ENCODE measurements around the gene CD2. TPM values are rescaled to one million over a fixed set of nuclear protein-coding genes. Genes with fewer than 3 reads are reported as not detected.

Gene CD2
- total and polyA plus RNA-seq, 2 donors from 2014 or later, result 0.97 to 12.1 TPM

GRCh38 chr1:116794804-116795481 is 40.7 kb downstream of the CD2 start:
- intact Hi-C loops (cut with DNase I), result no loop called here

GRCh38 chr1:116795482-116795829 is 41.2 kb downstream of the CD2 start:
- no peak for FAIRE-seq
- no peak for DNase-seq
- intact Hi-C loops (cut with DNase I), result no loop called here

More at GRCh38 chr1:116794804-116795481, 40.7 kb downstream of the CD2 start:
- Histone ChIP-seq H3K27me3 (ENCODE audit: control insufficient read depth, insufficient read depth, low read length) (no peaks in the 10 kb centered on the region), H3K4me1 (ENCODE audit: control insufficient read depth in 2 of 3, insufficient read depth in 2 of 3, low read depth in 1 of 3, low read length in 3 of 3) (no peaks in the 10 kb centered on the region), H3K9ac (ENCODE audit: low read length in 3 of 3) (no peak overlapping the region), H3K4me3 (ENCODE audit: low read length in 3 of 3) (no peak overlapping the region), H3K27ac (ENCODE audit: low read depth in 2 of 2, low read length in 2 of 2) (no peak overlapping the region), H3K9me3 (ENCODE audit: control insufficient read depth in 2 of 3, insufficient read depth in 1 of 3, low read length in 3 of 3) (no peaks in the 10 kb centered on the region), H3K36me3 (ENCODE audit: control insufficient read depth in 2 of 3, insufficient read depth in 3 of 3, low read length in 3 of 3) (no peaks in the 10 kb centered on the region)
- no peak for DNase-seq
- FAIRE-seq, result no peak
- no peak for TF ChIP-seq CTCF (IDR thresholded peaks at IDR 0.05; ENCODE audit: borderline replicate concordance, extremely low read depth, insufficient read depth)

GRCh38 chr1:116804736-116805135 is 50.5 kb downstream of the CD2 start:
- Histone ChIP-seq H3K27me3 (ENCODE audit: control insufficient read depth, insufficient read depth, low read length) (no peaks in the 10 kb centered on the region), H3K4me1 (ENCODE audit: control insufficient read depth in 2 of 3, insufficient read depth in 2 of 3, low read depth in 1 of 3, low read length in 3 of 3) (no peaks in the 10 kb centered on the region), H3K9ac (ENCODE audit: low read length in 3 of 3) (no peak overlapping the region), H3K9me3 (ENCODE audit: control insufficient read depth in 2 of 3, insufficient read depth in 1 of 3, low read length in 3 of 3) (no peaks in the 10 kb centered on the region), H3K27ac (ENCODE audit: low read depth in 2 of 2, low read length in 2 of 2) (no peak overlapping the region), H3K4me3 (ENCODE audit: low read length in 3 of 3) (no peak overlapping the region), H3K36me3 (ENCODE audit: control insufficient read depth in 2 of 3, insufficient read depth in 3 of 3, low read length in 3 of 3) (no peaks in the 10 kb centered on the region)
- DNase-seq (no peak), FAIRE-seq (no peak)
- intact Hi-C loops (cut with DNase I), result no loop called here
- no peak for TF ChIP-seq CTCF (IDR thresholded peaks at IDR 0.05; ENCODE audit: borderline replicate concordance, extremely low read depth, insufficient read depth)

More at GRCh38 chr1:116795482-116795829, 41.2 kb downstream of the CD2 start:
- Histone ChIP-seq H3K4me1 (ENCODE audit: control insufficient read depth in 2 of 3, insufficient read depth in 2 of 3, low read depth in 1 of 3, low read length in 3 of 3) (no peaks in the 10 kb centered on the region), H3K9ac (ENCODE audit: low read length in 3 of 3) (no peak overlapping the region), H3K27ac (ENCODE audit: low read depth in 2 of 2, low read length in 2 of 2) (no peak overlapping the region), H3K27me3 (ENCODE audit: control insufficient read depth, insufficient read depth, low read length) (no peaks in the 10 kb centered on the region), H3K4me3 (ENCODE audit: low read length in 3 of 3) (no peak overlapping the region), H3K36me3 (ENCODE audit: control insufficient read depth in 2 of 3, insufficient read depth in 3 of 3, low read length in 3 of 3) (no peaks in the 10 kb centered on the region), H3K9me3 (ENCODE audit: control insufficient read depth in 2 of 3, insufficient read depth in 1 of 3, low read length in 3 of 3) (no peaks in the 10 kb centered on the region)
- no peak for TF ChIP-seq CTCF (IDR thresholded peaks at IDR 0.05; ENCODE audit: borderline replicate concordance, extremely low read depth, insufficient read depth)

- intact Hi-C loops (cut with DNase I), result no loop called here
- no peaks in the 10 kb centered on the region for H3K36me3 ChIP-seq (ENCODE audit: control insufficient read depth in 2 of 3, insufficient read depth in 3 of 3, low read length in 3 of 3)
- DNase-seq (no peak), FAIRE-seq (no peak)
- H3K27me3 ChIP-seq (ENCODE audit: control insufficient read depth, insufficient read depth, low read length), result no peaks in the 10 kb centered on the region
- no peak for TF ChIP-seq CTCF (IDR thresholded peaks at IDR 0.05; ENCODE audit: borderline replicate concordance, extremely low read depth, insufficient read depth)
- H3K9me3 ChIP-seq (ENCODE audit: control insufficient read depth in 2 of 3, insufficient read depth in 1 of 3, low read length in 3 of 3), result no peaks in the 10 kb centered on the region
- H3K27ac ChIP-seq (ENCODE audit: low read depth in 2 of 2, low read length in 2 of 2), result no peak overlapping the region
- H3K4me1 ChIP-seq (ENCODE audit: control insufficient read depth in 2 of 3, insufficient read depth in 2 of 3, low read depth in 1 of 3, low read length in 3 of 3), result no peaks in the 10 kb centered on the region
- H3K9ac ChIP-seq (ENCODE audit: low read length in 3 of 3), result no peak overlapping the region
- H3K4me3 ChIP-seq (ENCODE audit: low read length in 3 of 3), result no peak overlapping the region
Measured at GRCh38 chr1:116805398-116805797, 51.2 kb downstream of the CD2 start.
